T-helper 2 cell treated with Interferon-gamma antibody and Interleukin-4, amounts not matched to agents 100 ng/mL and 5 ng/mL, for 36 hours (primary cell): ENCODE results near the gene GULP1. TPM values are rescaled to one million over a fixed set of nuclear protein-coding genes. Genes with fewer than 3 reads are reported as not detected.
"Not testable (repeated sequence)": the region's sequence is repeated elsewhere in the genome, so short reads cannot be mapped to it uniquely, and the experiment has no call there.

Experiments used
- intact Hi-C: fragments of 100-400 bp; cut with micrococcal nuclease; formaldehyde crosslinking; loops from one replicate; pipeline ENCODE4 v1.15.1; 2023
- total RNA-seq: library from RNA; stranded (reverse); gene quantifications from 2 replicates; pipeline ENCODE4 v1.2.3, GENCODE V29; 2022

Gene GULP1
- total RNA-seq, 1 donor from 2014 or later, result not detected

DNA sequence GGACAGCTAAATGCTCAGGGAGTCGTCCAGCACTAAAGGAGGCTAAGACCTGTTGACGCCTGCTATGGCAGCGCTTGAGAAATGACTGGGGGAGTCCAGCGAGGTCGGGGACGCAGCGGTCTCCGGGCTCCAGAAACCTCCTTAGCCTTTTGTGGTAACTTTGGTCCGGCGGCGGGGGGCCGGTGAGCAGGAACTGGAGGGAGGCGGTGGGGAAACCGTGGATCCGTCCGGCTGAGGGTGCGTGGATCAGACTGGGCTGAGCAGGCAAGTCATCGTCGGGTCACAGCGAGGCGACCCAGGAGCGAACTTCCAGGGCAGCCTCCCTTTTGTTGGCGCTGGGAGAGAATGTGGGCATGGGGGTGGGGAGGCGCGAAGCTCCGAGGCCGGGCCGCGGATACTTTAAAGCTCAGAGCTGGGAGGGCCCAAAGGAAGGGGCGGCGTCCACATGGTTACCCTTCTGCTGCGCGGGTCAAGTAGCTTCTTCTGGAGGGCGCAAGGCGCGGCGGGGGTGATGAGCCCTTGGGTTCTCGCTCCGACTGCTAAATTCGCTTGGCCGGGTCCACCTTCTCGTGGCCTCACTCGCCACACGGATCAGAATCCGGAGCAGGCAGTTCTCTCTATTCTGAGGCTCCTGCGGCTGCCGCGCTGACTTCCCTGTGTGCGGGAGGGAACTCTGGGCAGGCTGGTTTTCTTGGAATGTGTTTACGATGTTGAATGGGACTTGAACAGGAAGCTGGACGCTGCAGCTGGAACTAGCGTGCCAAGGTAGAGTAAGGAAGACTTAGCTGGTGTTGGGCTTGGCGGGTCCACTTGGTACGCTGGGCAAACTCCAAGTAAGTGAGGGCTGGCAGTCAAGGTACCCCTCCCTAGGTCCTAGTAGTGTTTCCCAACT is 920 bp downstream of the GULP1 start:
- intact Hi-C loops, result no loop called here

DNA sequence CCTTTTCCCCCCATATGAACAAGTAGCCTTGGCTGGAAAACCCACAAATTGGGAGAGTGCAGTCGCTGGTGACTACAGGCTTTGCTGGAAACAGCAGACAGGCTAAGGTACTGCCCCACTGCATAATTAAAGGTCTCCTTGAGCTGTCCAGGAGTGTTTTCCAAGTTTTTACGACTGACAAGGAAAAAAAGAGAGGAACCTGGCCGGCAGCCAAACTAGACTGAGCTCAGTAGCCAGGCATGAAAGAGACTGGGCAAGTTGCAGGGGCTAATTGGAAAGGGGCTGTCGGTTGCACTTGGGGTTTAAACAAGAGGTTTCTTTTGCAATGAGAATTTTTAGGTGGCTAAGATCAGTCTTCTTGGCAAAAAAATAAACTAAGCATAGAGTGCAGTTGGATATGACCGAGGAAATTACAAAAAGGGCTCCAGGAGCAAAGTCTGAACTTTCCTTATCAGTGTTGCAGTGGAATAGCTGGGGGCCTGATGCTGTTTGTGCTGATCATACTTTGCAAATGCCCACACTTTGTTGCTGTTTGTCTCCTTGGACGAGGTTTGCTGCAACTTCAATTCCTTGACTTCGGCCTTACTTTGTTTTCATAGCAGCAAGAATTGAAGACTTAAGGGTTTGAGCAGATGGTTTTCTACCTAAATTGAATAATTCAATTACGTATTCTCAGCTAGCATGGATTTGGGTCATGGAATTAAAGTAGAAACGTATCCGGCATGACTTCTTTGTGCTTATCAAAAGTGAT is 2.1 kb downstream of the GULP1 start:
- intact Hi-C loops, result no loop called here

DNA sequence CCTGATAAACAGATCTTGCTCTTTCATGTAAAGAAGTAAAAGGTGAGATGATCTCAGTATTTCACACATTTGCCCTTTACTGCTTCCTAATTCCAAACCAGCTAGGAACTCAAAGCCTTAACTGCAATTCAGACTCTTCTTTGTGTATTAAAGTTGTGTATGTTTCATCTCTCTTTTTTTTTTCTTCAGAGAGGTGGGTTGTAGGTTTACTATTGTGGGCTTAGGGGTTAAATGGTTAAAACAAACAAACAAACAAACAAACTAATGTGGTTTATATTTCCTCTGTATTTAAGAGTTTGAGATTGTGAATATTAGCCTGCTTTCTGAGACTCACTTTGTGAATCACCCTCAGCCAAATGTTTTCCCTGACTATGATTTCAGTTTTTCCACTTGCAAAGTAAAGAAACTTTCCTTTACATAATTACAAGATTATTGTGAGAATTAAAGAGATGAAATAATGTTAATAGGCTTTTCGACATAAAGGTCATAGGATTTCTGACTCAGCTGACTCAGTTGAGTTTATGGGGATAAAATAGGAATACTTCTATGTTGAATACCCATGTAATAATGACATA is 2.8 kb downstream of the GULP1 start:
- intact Hi-C loops, result no loop called here

DNA sequence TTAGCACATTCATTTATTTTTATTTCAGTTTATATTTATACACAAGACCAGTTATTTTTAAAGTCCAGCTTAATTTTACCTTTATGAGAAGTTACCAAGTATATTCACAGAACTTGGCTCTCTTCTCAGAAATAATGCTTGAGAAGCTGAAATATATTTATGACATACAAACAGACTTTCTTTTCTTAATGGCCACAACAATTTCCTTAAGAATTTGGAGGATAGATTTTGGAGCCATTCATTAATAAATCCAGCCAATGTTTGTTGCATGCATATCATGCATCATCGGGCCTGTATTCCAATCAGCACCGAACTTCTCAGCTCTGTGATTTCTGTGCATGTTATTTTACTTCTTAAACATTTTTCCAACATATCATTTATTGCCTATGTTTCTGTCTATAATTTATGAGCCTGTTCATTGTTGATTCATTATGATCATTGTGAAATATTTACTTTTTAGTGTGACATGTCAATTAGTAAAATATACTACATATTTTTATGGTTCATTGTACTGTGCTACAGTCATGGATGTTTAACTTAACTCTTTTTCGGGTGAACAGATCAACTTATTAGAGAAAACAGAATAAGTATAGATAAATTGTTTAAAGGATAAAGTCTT is 3.5 kb downstream of the GULP1 start:
- intact Hi-C loops, result no loop called here

DNA sequence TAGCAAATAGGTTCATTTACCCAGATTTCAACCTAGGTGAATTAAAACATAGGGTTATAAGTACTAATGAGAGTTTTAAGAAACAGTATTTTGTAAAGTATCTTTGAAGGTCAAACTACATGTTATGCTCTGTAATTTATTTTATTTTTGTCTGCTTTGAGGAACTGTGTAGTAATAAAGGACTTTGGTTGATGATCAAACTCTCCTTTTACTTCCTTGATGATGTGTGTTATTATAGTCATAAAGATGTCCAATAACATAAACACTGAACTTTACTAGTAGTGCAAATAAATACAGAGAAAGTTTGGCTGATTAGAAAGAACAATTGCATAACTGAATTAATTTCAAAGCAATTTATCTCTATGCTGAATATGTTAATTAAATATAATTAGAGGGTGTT is 6.3 kb downstream of the GULP1 start:
- intact Hi-C loops, result no loop called here

DNA sequence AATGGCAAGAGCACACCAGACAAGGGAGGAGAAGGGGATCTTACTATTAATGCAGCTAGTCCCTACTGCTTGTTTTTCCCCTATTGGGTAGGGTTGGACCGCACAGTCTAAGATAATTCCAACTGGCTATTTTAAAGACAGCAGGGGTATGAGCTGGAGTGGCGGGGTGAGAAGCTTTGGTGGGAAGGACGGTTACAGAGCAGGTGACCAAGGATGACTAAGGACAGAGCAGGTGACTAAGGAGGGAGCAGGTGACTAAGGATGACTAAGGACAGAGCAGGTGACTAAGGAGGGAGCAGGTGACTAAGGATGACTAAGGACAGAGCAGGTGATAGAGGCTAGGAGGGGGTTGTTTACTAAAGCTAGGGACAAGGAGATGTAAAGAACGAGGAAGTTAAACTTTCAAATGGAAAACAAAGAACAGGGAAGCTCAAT is 7.3 kb downstream of the GULP1 start:
- intact Hi-C loops, result not testable (repeated sequence)

DNA sequence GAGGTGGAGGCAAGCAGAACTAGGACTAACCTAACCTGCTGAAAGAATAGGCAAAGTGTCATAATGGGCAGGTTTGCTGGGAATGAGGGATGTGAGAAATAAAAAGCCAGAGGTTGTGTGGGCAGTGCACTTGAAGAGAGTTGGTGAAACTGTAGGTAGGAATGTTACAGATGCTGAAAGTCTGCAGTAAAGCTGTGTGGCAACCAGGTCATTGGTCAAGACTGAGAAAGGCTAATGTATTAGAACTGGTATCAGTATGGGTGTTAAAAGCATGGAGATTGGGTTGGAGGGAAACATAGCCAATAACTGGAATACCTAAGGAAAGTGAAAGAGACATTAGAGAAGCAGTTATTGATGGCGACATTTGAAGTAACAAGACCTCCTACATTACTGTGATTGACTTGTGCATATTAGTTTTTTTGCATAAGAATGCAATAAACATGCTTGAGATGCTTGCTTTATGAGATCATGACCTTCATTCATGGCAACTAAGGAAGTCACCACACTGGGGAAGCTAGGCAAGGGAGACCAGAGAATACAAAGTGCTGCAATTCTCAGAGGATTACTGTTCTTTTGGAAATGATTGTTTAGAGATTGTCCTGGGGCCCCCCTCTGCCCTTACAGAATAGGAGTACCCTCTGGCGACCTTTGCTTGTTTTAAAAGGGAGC is 11.8 kb downstream of the GULP1 start:
- intact Hi-C loops, result no loop called here

DNA sequence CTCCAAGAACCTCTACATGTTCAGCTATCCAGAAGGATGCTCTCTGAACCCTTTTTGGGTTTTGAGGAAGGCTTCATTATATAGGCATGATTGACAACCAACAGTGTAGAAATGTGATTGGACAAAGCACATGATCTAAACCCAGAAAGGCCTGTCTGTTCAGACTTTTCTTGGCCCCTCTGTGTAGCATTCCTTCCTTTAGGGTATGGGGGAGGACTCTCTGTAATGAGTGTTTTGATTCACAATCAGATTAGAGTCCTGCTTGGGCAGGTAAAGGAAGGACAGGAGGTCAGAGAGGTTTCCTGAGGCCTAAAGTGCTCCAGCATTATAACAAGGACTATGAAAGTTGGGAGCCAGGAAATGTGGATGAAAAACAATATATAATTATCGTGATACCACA is 13.6 kb downstream of the GULP1 start:
- intact Hi-C loops, result no loop called here

DNA sequence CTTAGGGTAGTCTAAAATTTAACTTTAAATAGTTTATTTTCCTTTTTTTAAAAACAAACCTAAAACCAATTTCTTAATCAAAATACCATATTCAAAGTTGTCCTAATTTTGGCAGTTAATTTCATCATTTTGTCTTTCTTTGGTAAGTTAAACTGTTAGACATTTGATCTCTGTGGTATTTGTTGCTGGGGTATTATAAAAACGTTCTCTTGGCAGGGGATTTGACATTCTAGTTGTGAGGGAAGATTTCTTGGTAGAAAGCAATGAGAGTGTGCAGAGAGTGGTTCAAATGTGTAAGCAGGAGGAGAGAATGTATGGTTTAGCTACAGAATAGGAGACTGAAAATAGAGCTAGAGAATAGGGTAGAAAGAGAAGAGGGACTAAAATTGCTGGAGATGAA is 14.6 kb downstream of the GULP1 start:
- intact Hi-C loops, result no loop called here

DNA sequence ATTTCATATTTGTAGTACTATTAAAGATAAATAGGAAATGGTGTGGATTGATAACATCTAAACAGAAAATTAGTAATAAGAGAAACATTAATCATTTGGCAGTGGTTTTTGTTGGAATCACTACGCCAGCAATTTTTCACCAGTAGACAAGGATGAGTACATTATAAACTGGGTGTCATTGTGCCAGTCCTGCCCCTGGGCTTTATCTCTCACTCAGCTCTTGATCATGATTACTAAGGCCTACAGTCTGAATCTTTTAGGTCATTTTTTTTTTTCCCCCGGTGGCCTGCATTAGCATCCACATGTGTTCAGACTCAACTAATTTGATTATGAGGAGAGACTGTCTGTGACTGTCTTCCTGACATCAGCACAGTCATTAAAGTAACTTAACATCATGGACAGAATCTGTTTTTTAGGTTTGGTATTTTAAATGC is 16.2 kb downstream of the GULP1 start:
- intact Hi-C loops, result no loop called here

DNA sequence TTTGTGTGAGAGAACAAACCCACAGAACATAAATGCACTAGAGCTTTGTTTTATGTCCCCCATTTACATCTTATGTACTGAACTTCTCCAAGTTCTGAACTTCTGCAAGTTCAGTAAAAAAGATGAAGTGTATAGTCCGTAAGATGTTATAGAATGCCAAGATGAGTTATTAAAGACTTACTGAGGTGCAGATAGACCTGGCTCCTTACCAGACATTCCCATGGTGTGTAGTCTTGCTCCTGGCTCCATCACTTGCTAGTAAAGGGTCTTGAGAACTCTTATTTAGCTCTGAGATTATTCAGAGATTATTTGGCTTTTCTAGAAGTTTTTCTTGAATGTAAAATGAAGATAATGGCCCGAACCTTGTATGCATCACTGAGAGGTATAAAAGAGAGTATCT is 16.8 kb downstream of the GULP1 start:
- intact Hi-C loops, result no loop called here

DNA sequence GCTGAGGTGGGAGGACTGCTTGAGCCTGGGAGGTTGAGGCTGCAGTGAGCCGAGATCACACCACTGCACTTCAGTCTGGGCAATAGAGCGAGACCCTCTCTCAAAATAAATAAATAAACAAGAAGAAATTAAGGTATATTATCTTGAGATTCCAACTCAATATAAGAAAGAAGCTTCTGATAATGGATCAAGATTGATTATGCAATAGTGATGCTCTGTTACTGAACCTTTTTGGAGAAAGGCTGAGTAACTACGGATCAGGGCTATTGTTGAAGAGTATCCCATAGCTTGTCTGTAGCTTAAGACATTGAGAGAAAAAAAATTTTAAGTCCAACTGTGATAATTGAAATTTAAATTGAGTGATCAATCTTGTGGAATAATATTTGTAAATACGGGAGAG is 17.7 kb downstream of the GULP1 start:
- intact Hi-C loops, result no loop called here

DNA sequence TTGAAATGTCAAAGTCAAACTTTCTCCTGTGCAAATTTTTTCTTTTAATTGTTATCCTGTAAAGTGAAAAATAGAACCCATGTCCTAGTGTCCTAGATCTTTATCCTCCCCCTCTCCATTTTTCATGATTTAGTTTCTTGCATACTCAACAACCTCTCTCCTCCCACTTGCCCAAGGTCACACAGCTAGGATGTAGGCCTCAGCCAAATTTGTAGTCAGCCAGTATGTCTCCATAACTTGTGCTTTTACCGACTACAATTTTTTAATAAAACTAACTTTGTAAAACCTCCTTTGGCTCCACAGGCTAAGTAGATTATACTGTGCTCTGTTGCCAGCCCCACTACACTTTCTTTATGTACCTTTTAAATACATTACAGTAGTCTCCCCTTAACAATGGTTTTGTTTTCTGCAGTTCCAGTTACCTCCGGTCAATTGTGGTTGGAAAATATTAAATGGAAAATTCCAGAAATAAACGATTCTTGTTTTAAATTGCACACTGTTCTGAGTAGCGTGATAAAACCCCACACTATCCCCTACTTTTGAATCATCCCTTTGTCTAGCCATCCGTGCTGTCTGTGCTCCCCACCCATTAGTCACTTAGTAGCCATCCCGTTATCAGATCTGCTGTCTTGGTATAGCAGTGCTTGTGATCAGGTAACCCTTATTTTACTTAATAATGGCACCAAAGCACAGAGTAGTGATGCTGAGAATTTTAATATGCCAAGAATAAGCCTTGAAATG is 22.8 kb downstream of the GULP1 start:
- intact Hi-C loops, result no loop called here

DNA sequence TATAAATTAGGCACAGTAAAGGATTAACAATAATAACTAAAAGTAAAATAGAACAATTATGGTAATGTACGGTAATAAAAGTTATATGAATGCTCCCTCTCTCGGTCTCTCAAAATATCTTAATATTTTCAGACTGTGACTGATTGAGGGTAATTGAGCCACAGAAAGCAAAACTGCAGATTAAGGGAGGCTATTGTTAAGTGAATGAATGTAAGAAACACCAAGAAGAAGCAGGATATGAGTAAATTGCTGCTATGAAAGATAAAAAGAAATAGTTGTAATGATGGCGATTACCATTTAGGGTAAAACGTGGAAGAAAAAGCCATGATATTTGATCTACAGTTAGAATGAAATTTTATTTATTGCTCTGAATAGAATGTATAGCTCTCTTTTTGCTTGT is 24.1 kb downstream of the GULP1 start:
- intact Hi-C loops, result no loop called here

DNA sequence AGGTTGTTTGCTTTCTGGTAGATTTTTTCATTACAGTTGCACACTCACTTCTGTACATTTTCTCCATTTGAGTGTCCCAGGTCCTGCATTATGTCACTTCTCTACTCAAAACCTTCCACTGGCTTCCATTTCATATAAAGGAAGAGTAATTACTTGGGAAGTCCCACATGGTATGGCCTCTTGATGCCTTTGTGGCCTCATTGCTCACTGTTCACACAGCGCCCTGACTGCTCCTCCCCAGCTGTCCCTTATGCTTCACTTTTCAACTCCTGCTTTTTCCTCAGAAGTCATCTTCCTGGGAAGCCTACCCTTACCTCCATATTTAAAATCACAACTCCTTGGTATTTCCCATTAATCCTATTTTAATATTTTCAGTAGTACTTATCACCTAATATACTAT is 24.7 kb downstream of the GULP1 start:
- intact Hi-C loops, result no loop called here

DNA sequence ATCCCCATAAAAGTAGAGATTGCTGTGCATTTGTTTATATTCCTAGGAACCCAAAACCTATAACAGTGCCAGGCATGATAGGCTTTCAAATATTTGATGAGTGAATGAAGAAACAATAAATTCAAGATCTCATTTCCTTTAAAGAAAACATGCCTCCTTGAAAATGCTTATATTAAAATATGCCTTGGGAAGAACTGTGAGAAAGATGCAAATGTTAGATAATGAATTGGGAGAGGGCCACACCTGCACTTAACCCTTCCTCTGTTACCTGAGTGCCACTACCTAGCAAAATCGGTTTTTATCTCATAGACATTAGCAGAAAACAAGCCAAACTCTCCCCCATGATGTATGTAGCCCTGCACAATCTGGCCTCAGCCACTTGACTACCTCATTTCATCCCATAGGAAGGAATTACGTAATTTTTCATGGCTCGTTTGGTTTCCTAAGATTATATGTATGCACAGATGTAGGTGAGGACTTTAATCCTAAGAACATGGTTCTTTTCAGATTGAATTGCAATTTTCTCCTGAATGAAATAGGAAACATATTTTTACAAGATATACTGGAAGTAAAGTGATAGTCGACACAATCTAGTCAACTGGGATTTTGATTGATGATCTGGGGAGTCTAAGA is 25.2 kb downstream of the GULP1 start:
- intact Hi-C loops, result no loop called here

DNA sequence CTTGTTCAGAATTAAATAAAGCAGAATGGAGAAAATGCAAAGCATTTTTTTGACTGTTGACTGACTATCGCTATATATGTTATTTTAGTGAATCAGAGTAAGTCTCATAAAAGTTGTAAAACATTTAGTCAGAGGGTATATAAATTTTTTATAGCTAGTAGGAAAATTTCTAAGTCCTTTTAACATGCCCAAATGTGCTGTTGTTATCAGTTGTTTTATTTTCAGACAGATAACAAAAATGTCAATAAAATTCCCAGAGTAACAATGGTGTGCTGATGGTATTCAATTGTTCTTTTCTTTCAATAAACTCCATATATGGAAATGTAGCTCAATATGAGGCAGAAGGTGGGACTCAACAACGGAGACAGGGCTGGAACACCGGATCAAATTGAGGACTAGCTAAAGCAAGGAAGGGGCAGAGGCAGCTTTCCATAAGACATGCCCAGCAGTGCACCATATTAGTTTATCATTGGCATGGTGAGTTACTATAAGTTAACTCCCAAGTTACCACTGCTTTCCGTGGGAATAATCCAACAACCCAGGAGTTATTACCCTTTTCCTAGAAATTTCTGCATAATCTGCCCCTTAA is 26.6 kb downstream of the GULP1 start:
- intact Hi-C loops, result no loop called here

DNA sequence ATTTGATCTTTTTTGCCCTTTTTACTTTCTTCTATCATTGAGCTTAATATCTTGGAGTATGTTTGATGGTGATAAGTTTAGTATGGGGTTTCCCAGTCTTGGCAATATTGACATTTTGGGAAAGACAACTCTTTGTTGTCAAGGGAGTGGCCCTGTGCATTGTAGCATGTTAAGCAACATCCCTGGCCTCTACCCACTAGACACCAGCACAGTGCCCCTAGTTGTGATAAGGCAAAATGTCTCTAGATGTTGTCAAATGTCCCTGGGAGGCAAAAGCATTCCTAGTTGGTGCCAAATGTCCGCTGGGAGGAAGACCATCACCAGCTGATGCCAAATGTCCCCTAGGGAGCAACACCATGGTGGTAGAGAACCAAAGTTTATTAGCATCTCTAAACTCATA is 28.2 kb downstream of the GULP1 start:
- intact Hi-C loops, result no loop called here

DNA sequence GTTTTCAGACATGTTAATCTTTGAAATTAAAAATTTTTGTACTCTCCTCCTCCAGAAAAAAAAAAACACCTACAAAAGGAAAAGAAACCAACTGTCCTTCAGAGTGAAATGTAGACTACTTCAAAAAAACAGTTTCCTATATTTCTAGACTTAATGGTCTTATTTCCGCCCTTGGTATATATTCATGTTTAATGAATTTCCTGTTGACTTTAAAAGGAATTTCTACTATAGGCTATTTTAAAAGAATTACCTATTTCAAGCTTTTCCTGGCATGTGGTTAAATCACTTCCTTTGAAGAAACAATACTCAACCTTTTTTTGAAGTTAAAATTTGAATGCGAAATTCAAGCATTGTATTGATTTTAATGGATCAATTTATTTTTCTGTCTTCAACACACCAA is 29.2 kb downstream of the GULP1 start:
- intact Hi-C loops, result no loop called here
